ENCODE measurements around the gene LRRC28. TPM values are rescaled to one million over a fixed set of nuclear protein-coding genes. Genes with fewer than 3 reads are reported as not detected.

LRRC28 gene
- total RNA-seq, 1 experiment from 2014 or later, result 39.3 TPM

- in situ Hi-C loops (cut with HindIII; ENCODE audit: low pct_unique_long_range_greater_than_20kb, low sequenced_read_pairs), result no loop called here
- Histone ChIP-seq H3K4me3 (ENCODE audit: low read depth in 2 of 2, low read length in 2 of 2) (no peak overlapping the region), H3K9me3 (ENCODE audit: control insufficient read depth, insufficient read depth, low read depth, low read length) (no peaks in the 10 kb centered on the region), H3K27ac (ENCODE audit: low read length) (no peak overlapping the region), H3K4me1 (ENCODE audit: control insufficient read depth, insufficient read depth, low read length) (no peaks in the 10 kb centered on the region), H3K27me3 (ENCODE audit: control insufficient read depth, insufficient read depth, low read length) (no peaks in the 10 kb centered on the region), H3K36me3 (ENCODE audit: control insufficient read depth, insufficient read depth, low read length) (no peaks in the 10 kb centered on the region)
- TF ChIP-seq REST (IDR thresholded peaks at IDR 0.05; ENCODE audit: insufficient read depth in 1 of 2, low read depth in 2 of 2, low read length in 1 of 2) (no peak), POLR2AphosphoS5 (IDR thresholded peaks at IDR 0.05; ENCODE audit: low read depth, low read length) (no peak), CTCF (IDR thresholded peaks at IDR 0.05) (no peak), SIN3A (IDR thresholded peaks at IDR 0.05; ENCODE audit: borderline replicate concordance, insufficient read depth, low read depth, low read length) (no peak), TCF7L2 (IDR thresholded peaks at IDR 0.05; ENCODE audit: low read depth, low read length) (no peak)
- ChIA-PET POLR2A (no interaction called here), CTCF (no interaction called here)
- peak; percentile 64; the same call in 1 of the 2 replicates for ATAC-seq
- no peak for DNase-seq (ENCODE audit: low read depth, low spot score)
- BruUV-seq (replicated peaks), result no TSS peak
- intact Hi-C loops (cut with micrococcal nuclease; ENCODE audit: unreplicated experiment), result no loop called here
These were observed 163.8 kb downstream of the LRRC28 start for GRCh38 chr15:99414755-99415731.

- H3K4me1 ChIP-seq (ENCODE audit: control insufficient read depth, insufficient read depth, low read length), result no peaks in the 10 kb centered on the region
- TF ChIP-seq REST (IDR thresholded peaks at IDR 0.05; ENCODE audit: insufficient read depth in 1 of 2, low read depth in 2 of 2, low read length in 1 of 2) (no peak), CTCF (IDR thresholded peaks at IDR 0.05) (no peak), SIN3A (IDR thresholded peaks at IDR 0.05; ENCODE audit: borderline replicate concordance, insufficient read depth, low read depth, low read length) (no peak), TCF7L2 (IDR thresholded peaks at IDR 0.05; ENCODE audit: low read depth, low read length) (no peak), POLR2AphosphoS5 (IDR thresholded peaks at IDR 0.05; ENCODE audit: low read depth, low read length) (no peak)
- BruUV-seq (replicated peaks), result no TSS peak
- no peak for DNase-seq (ENCODE audit: low read depth, low spot score)
- ChIA-PET POLR2A (no interaction called here), CTCF (no interaction called here)
- no peak overlapping the region for H3K27ac ChIP-seq (ENCODE audit: low read length)
- intact Hi-C loops (cut with micrococcal nuclease; ENCODE audit: unreplicated experiment), result no loop called here
- H3K27me3 ChIP-seq (ENCODE audit: control insufficient read depth, insufficient read depth, low read length), result no peaks in the 10 kb centered on the region
- 0 out of 2 replicates have a peak, but pooled peaks have one; percentile 27 for ATAC-seq
- no peaks in the 10 kb centered on the region for H3K9me3 ChIP-seq (ENCODE audit: control insufficient read depth, insufficient read depth, low read depth, low read length)
- in situ Hi-C loops (cut with HindIII; ENCODE audit: low pct_unique_long_range_greater_than_20kb, low sequenced_read_pairs), result no loop called here
- no peak overlapping the region for H3K4me3 ChIP-seq (ENCODE audit: low read depth in 2 of 2, low read length in 2 of 2)
- no peaks in the 10 kb centered on the region for H3K36me3 ChIP-seq (ENCODE audit: control insufficient read depth, insufficient read depth, low read length)
These were observed 165.2 kb downstream of the LRRC28 start for GRCh38 chr15:99416191-99417188.
